ENCODE data around the gene CIT.

CIT gene

DNA sequence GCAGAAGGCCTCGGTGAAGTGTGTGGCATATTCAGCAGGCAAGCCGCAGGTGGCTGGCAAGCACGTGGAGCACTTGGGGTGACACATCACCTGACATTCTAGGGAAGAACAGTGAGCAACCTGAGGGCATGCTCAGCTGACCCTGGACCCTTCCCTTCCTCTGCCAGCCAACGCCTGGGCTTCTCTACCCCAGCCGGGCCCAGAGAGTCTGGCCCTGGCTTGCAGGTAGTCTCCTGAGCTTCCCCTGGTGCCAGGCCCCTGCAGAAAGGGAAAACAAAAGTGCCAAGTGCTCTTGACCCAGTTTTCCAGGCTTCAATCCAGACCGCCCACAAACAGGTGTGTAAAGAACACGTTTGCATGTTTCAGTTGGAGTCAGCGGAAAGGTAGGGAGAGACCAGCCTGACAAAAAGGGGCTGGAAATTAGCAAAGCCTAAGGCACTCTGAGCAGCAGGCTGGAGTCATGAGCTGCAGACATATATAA, 163.5 kb downstream of the CIT start:
- no peak overlapping the region for H3K4me3 ChIP-seq (ENCODE audit: low read length, poor library complexity, severe bottlenecking)
- H3K36me3 ChIP-seq (ENCODE audit: insufficient read depth, low read length): peaks cover 90% of the 10 kb centered on the region
- H2AFZ ChIP-seq (ENCODE audit: low read length): no peak overlapping the region
- no peaks in the 10 kb centered on the region for H3K9me3 ChIP-seq (ENCODE audit: insufficient read depth, low read depth, low read length)
- no peak overlapping the region for H3K4me2 ChIP-seq (ENCODE audit: low read depth, low read length, poor library complexity, severe bottlenecking)
- H3K27me3 ChIP-seq (ENCODE audit: insufficient read depth, low read length, poor library complexity, severe bottlenecking): no peaks in the 10 kb centered on the region
- TF ChIP-seq, protein P1, sequence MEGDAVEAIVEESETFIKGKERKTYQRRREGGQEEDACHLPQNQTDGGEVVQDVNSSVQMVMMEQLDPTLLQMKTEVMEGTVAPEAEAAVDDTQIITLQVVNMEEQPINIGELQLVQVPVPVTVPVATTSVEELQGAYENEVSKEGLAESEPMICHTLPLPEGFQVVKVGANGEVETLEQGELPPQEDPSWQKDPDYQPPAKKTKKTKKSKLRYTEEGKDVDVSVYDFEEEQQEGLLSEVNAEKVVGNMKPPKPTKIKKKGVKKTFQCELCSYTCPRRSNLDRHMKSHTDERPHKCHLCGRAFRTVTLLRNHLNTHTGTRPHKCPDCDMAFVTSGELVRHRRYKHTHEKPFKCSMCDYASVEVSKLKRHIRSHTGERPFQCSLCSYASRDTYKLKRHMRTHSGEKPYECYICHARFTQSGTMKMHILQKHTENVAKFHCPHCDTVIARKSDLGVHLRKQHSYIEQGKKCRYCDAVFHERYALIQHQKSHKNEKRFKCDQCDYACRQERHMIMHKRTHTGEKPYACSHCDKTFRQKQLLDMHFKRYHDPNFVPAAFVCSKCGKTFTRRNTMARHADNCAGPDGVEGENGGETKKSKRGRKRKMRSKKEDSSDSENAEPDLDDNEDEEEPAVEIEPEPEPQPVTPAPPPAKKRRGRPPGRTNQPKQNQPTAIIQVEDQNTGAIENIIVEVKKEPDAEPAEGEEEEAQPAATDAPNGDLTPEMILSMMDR (conservative IDR thresholded peaks at IDR 0.05; ENCODE audit: low read length): no peak
- TF ChIP-seq EZH2phosphoT487 (IDR thresholded peaks at IDR 0.05; ENCODE audit: borderline replicate concordance): no peak
- no peaks in the 10 kb centered on the region for H3K9me2 ChIP-seq (replicated peaks; ENCODE audit: low read depth, low read length)
- H3F3A ChIP-seq (ENCODE audit: low read depth): no peaks in the 10 kb centered on the region
- no peaks in the 10 kb centered on the region for H3K79me2 ChIP-seq (ENCODE audit: insufficient read depth, low read length)
- H4K20me1 ChIP-seq (ENCODE audit: insufficient read depth, low read length, poor library complexity, severe bottlenecking): no peaks in the 10 kb centered on the region
- H3K9ac ChIP-seq (ENCODE audit: low read depth, low read length, poor library complexity, severe bottlenecking): no peak overlapping the region
- no peaks in the 10 kb centered on the region for H3K4me1 ChIP-seq (ENCODE audit: insufficient read depth, low read length, poor library complexity, severe bottlenecking)

DNA sequence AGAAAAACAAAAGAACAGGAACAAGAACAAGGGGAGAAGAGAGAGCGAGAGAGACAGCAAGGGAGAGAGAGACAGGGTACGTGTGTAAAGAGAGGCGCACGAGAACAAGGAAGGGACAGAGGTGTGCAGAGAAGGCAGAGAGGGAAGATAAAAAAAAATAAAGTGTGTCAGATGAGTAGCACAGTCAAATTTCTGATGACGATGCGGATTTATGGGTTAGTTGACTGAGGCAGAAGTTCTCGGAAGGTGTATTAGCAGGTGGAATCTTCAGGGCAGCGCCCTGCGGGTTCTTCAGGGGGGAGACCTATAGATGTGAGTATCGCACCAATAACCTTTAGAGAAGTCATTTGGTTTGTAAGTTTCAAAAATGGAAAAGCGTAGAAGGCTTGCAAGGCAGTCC, 164.4 kb downstream of the CIT start:
- H3K36me3 ChIP-seq (ENCODE audit: insufficient read depth, low read length): peaks cover 88% of the 10 kb centered on the region
- H3K9me3 ChIP-seq (ENCODE audit: insufficient read depth, low read depth, low read length): no peaks in the 10 kb centered on the region
- TF ChIP-seq, protein P1 (conservative IDR thresholded peaks at IDR 0.05; ENCODE audit: low read length): no peak
- TF ChIP-seq EZH2phosphoT487 (IDR thresholded peaks at IDR 0.05; ENCODE audit: borderline replicate concordance): no peak

DNA sequence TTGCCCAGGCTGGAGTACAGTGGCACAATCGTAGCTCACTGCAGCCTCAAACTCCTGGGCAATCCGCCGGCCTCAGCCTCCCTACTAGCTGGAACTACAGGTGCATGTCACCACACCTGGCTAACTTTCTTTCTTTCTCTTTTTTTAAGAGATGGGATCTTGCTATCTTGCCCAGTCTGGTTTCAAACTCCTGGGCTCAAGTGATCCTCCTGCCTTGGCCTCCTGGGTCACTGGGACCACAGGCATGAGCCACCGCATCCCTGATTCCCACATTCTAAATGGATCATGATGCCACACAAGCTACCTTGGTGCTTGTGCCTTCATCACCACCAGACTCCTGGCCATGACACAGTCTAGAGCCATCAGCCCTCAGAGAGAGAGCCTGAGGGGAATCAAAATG, 165.4 kb downstream of the CIT start:
- Histone ChIP-seq H3K9ac (ENCODE audit: low read depth, low read length, poor library complexity, severe bottlenecking) (no peak overlapping the region), H2AFZ (ENCODE audit: low read length) (no peak overlapping the region), H3K9me3 (ENCODE audit: insufficient read depth, low read depth, low read length) (no peaks in the 10 kb centered on the region), H3K36me3 (ENCODE audit: insufficient read depth, low read length) (peaks cover 96% of the 10 kb centered on the region), H3K9me2 (replicated peaks; ENCODE audit: low read depth, low read length) (no peaks in the 10 kb centered on the region), H3K79me2 (ENCODE audit: insufficient read depth, low read length) (no peaks in the 10 kb centered on the region), H3K27me3 (ENCODE audit: insufficient read depth, low read length, poor library complexity, severe bottlenecking) (no peaks in the 10 kb centered on the region), H4K20me1 (ENCODE audit: insufficient read depth, low read length, poor library complexity, severe bottlenecking) (no peaks in the 10 kb centered on the region), H3F3A (ENCODE audit: low read depth) (no peaks in the 10 kb centered on the region), H3K4me3 (ENCODE audit: low read length, poor library complexity, severe bottlenecking) (no peak overlapping the region), H3K4me1 (ENCODE audit: insufficient read depth, low read length, poor library complexity, severe bottlenecking) (no peaks in the 10 kb centered on the region), H3K4me2 (ENCODE audit: low read depth, low read length, poor library complexity, severe bottlenecking) (no peak overlapping the region)
- TF ChIP-seq, protein P1 (conservative IDR thresholded peaks at IDR 0.05; ENCODE audit: low read length): no peak
- no peak for TF ChIP-seq EZH2phosphoT487 (IDR thresholded peaks at IDR 0.05; ENCODE audit: borderline replicate concordance)

More for the DNA sequence above, 164.4 kb downstream of the CIT start:
- no peaks in the 10 kb centered on the region for H3K9me2 ChIP-seq (replicated peaks; ENCODE audit: low read depth, low read length)
- no peaks in the 10 kb centered on the region for H3K4me1 ChIP-seq (ENCODE audit: insufficient read depth, low read length, poor library complexity, severe bottlenecking)
- no peak overlapping the region for H3K9ac ChIP-seq (ENCODE audit: low read depth, low read length, poor library complexity, severe bottlenecking)
- H4K20me1 ChIP-seq (ENCODE audit: insufficient read depth, low read length, poor library complexity, severe bottlenecking): no peaks in the 10 kb centered on the region
- H3K79me2 ChIP-seq (ENCODE audit: insufficient read depth, low read length): no peaks in the 10 kb centered on the region
- no peaks in the 10 kb centered on the region for H3F3A ChIP-seq (ENCODE audit: low read depth)
- H2AFZ ChIP-seq (ENCODE audit: low read length): no peak overlapping the region
- no peaks in the 10 kb centered on the region for H3K27me3 ChIP-seq (ENCODE audit: insufficient read depth, low read length, poor library complexity, severe bottlenecking)
- H3K4me2 ChIP-seq (ENCODE audit: low read depth, low read length, poor library complexity, severe bottlenecking): no peak overlapping the region
- no peak overlapping the region for H3K4me3 ChIP-seq (ENCODE audit: low read length, poor library complexity, severe bottlenecking)
